WTC11 (cell line): ENCODE results near the gene PAN3.

Experiments
- ATF3 ChIP-seq: sonication (generic); formaldehyde crosslinking; conservative IDR thresholded peaks from 2 replicates; pipeline ENCODE4 v1.8.1; 2022; ENCODE audit warnings: mild to moderate bottlenecking, missing genetic modification reagents
- ERG ChIP-seq: fragments of 250-450 bp; sonication (Bioruptor Pico); IDR thresholded peaks from 2 replicates; pipeline ENCODE4 v1.8.0; 2021; ENCODE audit warnings: mild to moderate bottlenecking
- FOXP1 ChIP-seq: sonication (generic); formaldehyde crosslinking; IDR thresholded peaks from 2 replicates; pipeline ENCODE4 v1.8.0; 2022; ENCODE audit warnings: missing genetic modification reagents, mild to moderate bottlenecking, moderate library complexity, borderline replicate concordance
- GABPB1 ChIP-seq: sonication (generic); formaldehyde crosslinking; IDR thresholded peaks from 2 replicates; pipeline ENCODE4 v1.8.1; 2023; ENCODE audit warnings: mild to moderate bottlenecking, missing genetic modification reagents
- PREB ChIP-seq: sonication (generic); formaldehyde crosslinking; IDR thresholded peaks from 2 replicates; pipeline ENCODE4 v1.8.1; 2022; ENCODE audit warnings: mild to moderate bottlenecking, missing genetic modification reagents, moderate library complexity, borderline replicate concordance
- RELA ChIP-seq: sonication (generic); formaldehyde crosslinking; IDR thresholded peaks from 2 replicates; pipeline ENCODE4 v1.8.1; 2022; ENCODE audit warnings: missing genetic modification reagents, mild to moderate bottlenecking, borderline replicate concordance
- SP1 ChIP-seq: sonication (generic); formaldehyde crosslinking; conservative IDR thresholded peaks from 2 replicates; pipeline ENCODE4 v1.8.1; 2022; ENCODE audit warnings: missing genetic modification reagents
- ZNF232 ChIP-seq: sonication (generic); formaldehyde crosslinking; IDR thresholded peaks from 2 replicates; pipeline ENCODE4 v1.8.0; 2022; ENCODE audit warnings: mild to moderate bottlenecking, missing genetic modification reagents
- TF ChIP-seq, protein P1 (sequence below): fragments of 200-600 bp; IDR thresholded peaks from 2 replicates; pipeline ENCODE4 v1.8.0; 2022; ENCODE audit warnings: antibody characterized with exemption
- TF ChIP-seq, protein P2 (sequence below): sonication (generic); formaldehyde crosslinking; IDR thresholded peaks from 2 replicates; pipeline ENCODE4 v1.8.1; 2023; ENCODE audit warnings: mild to moderate bottlenecking, missing genetic modification reagents, moderate library complexity

GRCh38 chr13:28333204-28333881 is 195.0 kb downstream of the PAN3 start:
- TF ChIP-seq RELA (CRISPR knock-in tag) (no peak), ATF3 (no peak), ERG (CRISPR knock-in tag) (no peak), GABPB1 (CRISPR knock-in tag) (no peak), FOXP1 (CRISPR knock-in tag) (no peak), SP1 (no peak), PREB (CRISPR knock-in tag) (no peak), ZNF232 (CRISPR knock-in tag) (no peak)
- TF ChIP-seq, protein P1, sequence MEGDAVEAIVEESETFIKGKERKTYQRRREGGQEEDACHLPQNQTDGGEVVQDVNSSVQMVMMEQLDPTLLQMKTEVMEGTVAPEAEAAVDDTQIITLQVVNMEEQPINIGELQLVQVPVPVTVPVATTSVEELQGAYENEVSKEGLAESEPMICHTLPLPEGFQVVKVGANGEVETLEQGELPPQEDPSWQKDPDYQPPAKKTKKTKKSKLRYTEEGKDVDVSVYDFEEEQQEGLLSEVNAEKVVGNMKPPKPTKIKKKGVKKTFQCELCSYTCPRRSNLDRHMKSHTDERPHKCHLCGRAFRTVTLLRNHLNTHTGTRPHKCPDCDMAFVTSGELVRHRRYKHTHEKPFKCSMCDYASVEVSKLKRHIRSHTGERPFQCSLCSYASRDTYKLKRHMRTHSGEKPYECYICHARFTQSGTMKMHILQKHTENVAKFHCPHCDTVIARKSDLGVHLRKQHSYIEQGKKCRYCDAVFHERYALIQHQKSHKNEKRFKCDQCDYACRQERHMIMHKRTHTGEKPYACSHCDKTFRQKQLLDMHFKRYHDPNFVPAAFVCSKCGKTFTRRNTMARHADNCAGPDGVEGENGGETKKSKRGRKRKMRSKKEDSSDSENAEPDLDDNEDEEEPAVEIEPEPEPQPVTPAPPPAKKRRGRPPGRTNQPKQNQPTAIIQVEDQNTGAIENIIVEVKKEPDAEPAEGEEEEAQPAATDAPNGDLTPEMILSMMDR: no peak
- TF ChIP-seq, protein P2, sequence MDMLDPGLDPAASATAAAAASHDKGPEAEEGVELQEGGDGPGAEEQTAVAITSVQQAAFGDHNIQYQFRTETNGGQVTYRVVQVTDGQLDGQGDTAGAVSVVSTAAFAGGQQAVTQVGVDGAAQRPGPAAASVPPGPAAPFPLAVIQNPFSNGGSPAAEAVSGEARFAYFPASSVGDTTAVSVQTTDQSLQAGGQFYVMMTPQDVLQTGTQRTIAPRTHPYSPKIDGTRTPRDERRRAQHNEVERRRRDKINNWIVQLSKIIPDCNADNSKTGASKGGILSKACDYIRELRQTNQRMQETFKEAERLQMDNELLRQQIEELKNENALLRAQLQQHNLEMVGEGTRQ (CRISPR knock-in tag): no peak
